Endothelial cell of umbilical vein (primary cell): Measurements from ENCODE around the gene SELENON.

Experiments
- FOS ChIP-seq: IDR thresholded peaks from 2 replicates; pipeline ENCODE4 v1.6.1; 2011; ENCODE audit warnings: mild to moderate bottlenecking, low read length, moderate library complexity, borderline replicate concordance; ENCODE audit not compliant: insufficient read depth
- GATA2 ChIP-seq: IDR thresholded peaks from 2 replicates; pipeline ENCODE4 v1.7.0; 2011; ENCODE audit warnings: low read depth, mild to moderate bottlenecking, moderate library complexity, mixed read lengths, low read length; ENCODE audit not compliant: insufficient read length, insufficient read depth
- JUN ChIP-seq: IDR thresholded peaks from 2 replicates; pipeline ENCODE4 v1.6.1; 2011; ENCODE audit warnings: borderline replicate concordance, low read depth; ENCODE audit not compliant: insufficient read length, insufficient read depth
- MYC ChIP-seq: IDR thresholded peaks from one replicate; pipeline ENCODE4 v1.6.1; 2011; ENCODE audit warnings: mild to moderate bottlenecking, low read depth, low read length
- POLR2A ChIP-seq: IDR thresholded peaks from 2 replicates; pipeline ENCODE4 v1.6.1; 2012; ENCODE audit warnings: low read depth, mild to moderate bottlenecking, control low read depth, low read length
- POLR2AphosphoS5 ChIP-seq: IDR thresholded peaks from 2 replicates; pipeline ENCODE4 v1.6.1; 2012; ENCODE audit warnings: low read depth, mild to moderate bottlenecking, control low read depth, low read length, moderate library complexity; ENCODE audit not compliant: insufficient read depth
- TF ChIP-seq, protein P1 (sequence below), 2 donors: IDR thresholded peaks; 1 replicate in 1 of 2; 2 replicates in 1 of 2; pipeline ENCODE4 v1.5.1; 2011; ENCODE audit warnings: low read length in 2 of 2, mild to moderate bottlenecking in 2 of 2, moderate library complexity in 2 of 2, control low read depth in 1 of 2, inconsistent platforms in 1 of 2, low read depth in 1 of 2; ENCODE audit not compliant: insufficient read depth in 1 of 2; ENCODE audit errors: extremely low read depth in 1 of 2
- TF ChIP-seq, protein P2 (sequence below): IDR thresholded peaks from 2 replicates; pipeline ENCODE4 v1.6.1; 2011; ENCODE audit not compliant: insufficient read depth, insufficient read length

DNA sequence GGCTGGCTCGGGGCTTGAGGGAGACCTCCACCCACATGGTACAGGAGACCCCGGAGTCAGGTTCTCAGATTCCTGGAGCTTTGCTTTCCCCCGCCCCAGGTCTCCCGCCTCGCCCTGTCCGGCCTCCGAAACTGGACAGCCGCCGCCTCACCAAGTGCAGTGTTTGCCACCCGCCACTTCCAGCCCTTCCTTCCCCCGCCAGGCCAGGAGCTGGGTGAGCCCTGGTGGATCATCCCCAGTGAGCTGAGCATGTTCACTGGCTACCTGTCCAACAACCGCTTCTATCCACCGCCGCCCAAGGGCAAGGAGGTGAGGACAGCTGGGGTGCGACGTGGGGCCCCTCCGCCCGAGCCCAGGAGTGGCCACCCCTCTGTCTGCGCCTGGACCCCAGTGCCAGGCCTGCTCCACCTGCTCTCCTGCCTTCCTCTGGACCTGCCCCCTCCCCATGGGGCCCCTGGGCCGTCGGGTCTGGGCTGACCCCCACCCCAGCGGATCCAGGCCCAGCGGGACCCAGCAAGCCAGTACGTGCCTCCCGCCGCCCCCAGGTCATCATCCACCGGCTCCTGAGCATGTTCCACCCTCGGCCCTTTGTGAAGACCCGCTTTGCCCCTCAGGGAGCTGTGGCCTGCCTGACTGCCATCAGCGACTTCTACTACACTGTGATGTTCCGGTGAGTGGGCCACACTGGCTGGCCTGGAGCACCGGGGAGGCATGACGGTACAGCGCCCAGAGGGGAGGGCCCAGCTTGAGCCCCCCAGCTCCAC, 8.7 kb downstream of the SELENON start:
- TF ChIP-seq POLR2A (no peak), MYC (no peak), POLR2AphosphoS5 (no peak), JUN (no peak), FOS (no peak), GATA2 (no peak)
- TF ChIP-seq, protein P1, sequence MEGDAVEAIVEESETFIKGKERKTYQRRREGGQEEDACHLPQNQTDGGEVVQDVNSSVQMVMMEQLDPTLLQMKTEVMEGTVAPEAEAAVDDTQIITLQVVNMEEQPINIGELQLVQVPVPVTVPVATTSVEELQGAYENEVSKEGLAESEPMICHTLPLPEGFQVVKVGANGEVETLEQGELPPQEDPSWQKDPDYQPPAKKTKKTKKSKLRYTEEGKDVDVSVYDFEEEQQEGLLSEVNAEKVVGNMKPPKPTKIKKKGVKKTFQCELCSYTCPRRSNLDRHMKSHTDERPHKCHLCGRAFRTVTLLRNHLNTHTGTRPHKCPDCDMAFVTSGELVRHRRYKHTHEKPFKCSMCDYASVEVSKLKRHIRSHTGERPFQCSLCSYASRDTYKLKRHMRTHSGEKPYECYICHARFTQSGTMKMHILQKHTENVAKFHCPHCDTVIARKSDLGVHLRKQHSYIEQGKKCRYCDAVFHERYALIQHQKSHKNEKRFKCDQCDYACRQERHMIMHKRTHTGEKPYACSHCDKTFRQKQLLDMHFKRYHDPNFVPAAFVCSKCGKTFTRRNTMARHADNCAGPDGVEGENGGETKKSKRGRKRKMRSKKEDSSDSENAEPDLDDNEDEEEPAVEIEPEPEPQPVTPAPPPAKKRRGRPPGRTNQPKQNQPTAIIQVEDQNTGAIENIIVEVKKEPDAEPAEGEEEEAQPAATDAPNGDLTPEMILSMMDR (IDR thresholded peaks at IDR 0.05; ENCODE audit: extremely low read depth in 1 of 2, insufficient read depth in 1 of 2, low read depth in 1 of 2, low read length in 2 of 2), result no peak
- TF ChIP-seq, protein P2, sequence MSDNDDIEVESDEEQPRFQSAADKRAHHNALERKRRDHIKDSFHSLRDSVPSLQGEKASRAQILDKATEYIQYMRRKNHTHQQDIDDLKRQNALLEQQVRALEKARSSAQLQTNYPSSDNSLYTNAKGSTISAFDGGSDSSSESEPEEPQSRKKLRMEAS, result no peak
